OCI-LY7 (cell line): ENCODE measurements around the gene SPRR1A.

Experiments
- CTCF ChIP-seq: fragments of 200-600 bp; sonication (generic); conservative IDR thresholded peaks from 2 replicates; pipeline ENCODE4 v1.5.1; 2014; ENCODE audit warnings: mild to moderate bottlenecking, antibody characterized with exemption, low read length, moderate library complexity, mixed read lengths
- EZH2phosphoT487 ChIP-seq: fragments of 200-600 bp; sonication (generic); IDR thresholded peaks from 2 replicates; pipeline ENCODE4 v1.6.1; 2018; ENCODE audit warnings: low read depth, borderline replicate concordance, mild to moderate bottlenecking, mixed run types, antibody characterized with exemption, low read length, moderate library complexity, mixed read lengths

- no peak for TF ChIP-seq CTCF
- TF ChIP-seq EZH2phosphoT487: no peak
Observed at GRCh38 chr1:153000294-153000693, 16.4 kb downstream of the SPRR1A start.
